H1 (cell line): ENCODE results near the gene PHLPP1. TPM values are rescaled to one million over a fixed set of nuclear protein-coding genes. Genes with fewer than 3 reads are reported as not detected.

Experiments used
- CTCF ChIA-PET: fragments of 300-600 bp; sonication (Branson Sonifier 250); formaldehyde crosslinking; loops from one replicate; lab custom pipeline; 2021; ENCODE audit not compliant: partially characterized antibody; lab: Charles Lee
- POLR2A ChIA-PET: fragments of 300-600 bp; sonication (Branson Sonifier 250); formaldehyde crosslinking; loops from one replicate; lab custom pipeline; 2021; ENCODE audit warnings: inconsistent platforms; ENCODE audit not compliant: partially characterized antibody; lab: Charles Lee
- DNase-seq, 2 experiments: peaks; one replicate each; pipeline versions ENCODE4 v3.0.0 to v3.0.0-alpha.2; 2010 to 2022; ENCODE audit warnings: low spot score in 2 of 2, low read depth in 1 of 2, mixed read lengths in 1 of 2
- FAIRE-seq: peaks from 2 replicates; lab custom pipeline; 2011; peaks lifted over from hg19 to GRCh38; lab: Jason Lieb, UNC
- H2AFZ ChIP-seq: 2 replicates; pipeline ENCODE4 v1.8.1; 2012; ENCODE audit warnings: low read length, inconsistent platforms
- H2AK5ac ChIP-seq: 2 replicates; pipeline ENCODE4 v1.6.1; 2013; ENCODE audit warnings: low read depth, low read length
- H2BK120ac ChIP-seq: replicated peaks from 2 replicates; pipeline ENCODE3; 2013; ENCODE audit warnings: low read depth, low read length, inconsistent platforms
- H2BK12ac ChIP-seq: 2 replicates; pipeline ENCODE4 v1.6.1; 2013; ENCODE audit warnings: low read depth, low read length
- H2BK15ac ChIP-seq: 2 replicates; pipeline ENCODE4 v1.6.1; 2013; ENCODE audit warnings: low read length
- H2BK20ac ChIP-seq: 2 replicates; pipeline ENCODE4 v1.6.1; 2013; ENCODE audit warnings: low read length
- H2BK5ac ChIP-seq: 2 replicates; pipeline ENCODE4 v1.6.1; 2013; ENCODE audit warnings: low read depth, low read length
- H3K14ac ChIP-seq: 2 replicates; pipeline ENCODE4 v1.6.1; 2013; ENCODE audit warnings: inconsistent platforms; ENCODE audit not compliant: insufficient read length
- H3K18ac ChIP-seq: 2 replicates; pipeline ENCODE4 v1.6.1; 2013; ENCODE audit warnings: low read length; ENCODE audit errors: extremely low read depth
- H3K23ac ChIP-seq: 2 replicates; pipeline ENCODE4 v1.6.1; 2013; ENCODE audit warnings: inconsistent platforms; ENCODE audit not compliant: insufficient read length
- H3K23me2 ChIP-seq: 2 replicates; pipeline ENCODE4 v1.6.1; 2013; ENCODE audit warnings: low read depth, low read length
- H3K27ac ChIP-seq: 2 replicates; pipeline ENCODE4 v1.6.1; 2011; ENCODE audit warnings: low read depth, low read length, inconsistent platforms
- H3K27me3 ChIP-seq, 4 experiments: replicated peaks in 1 of 4; 1 replicate in 1 of 4; 2 replicates in 3 of 4; pipeline versions ENCODE4 v1.6.1 to v1.8.1; 2011 to 2013; ENCODE audit warnings: low read length in 3 of 4, mild to moderate bottlenecking in 3 of 4, inconsistent platforms in 2 of 4, mixed read lengths in 2 of 4, moderate library complexity in 1 of 4; ENCODE audit not compliant: control insufficient read depth in 3 of 4, insufficient read depth in 3 of 4; ENCODE audit errors: extremely low read depth in 1 of 4
- H3K36me3 ChIP-seq, 4 experiments: 2 replicates each; pipeline versions ENCODE4 v1.6.1 to v1.8.1; 2011 to 2013; ENCODE audit warnings: mild to moderate bottlenecking in 4 of 4, low read length in 3 of 4, moderate library complexity in 2 of 4, control low read depth in 1 of 4, inconsistent platforms in 1 of 4; ENCODE audit not compliant: insufficient read depth in 4 of 4, control insufficient read depth in 2 of 4
- H3K4ac ChIP-seq: replicated peaks from 2 replicates; pipeline ENCODE3; 2013; ENCODE audit warnings: low read length, low read depth, mixed read lengths, inconsistent platforms; ENCODE audit not compliant: insufficient read length
- H3K4me1 ChIP-seq, 4 experiments: replicated peaks in 1 of 4; 1 replicate in 1 of 4; 2 replicates in 3 of 4; pipeline versions ENCODE4 v1.6.1 to v1.8.1; 2011 to 2013; ENCODE audit warnings: low read length in 3 of 4, inconsistent platforms in 2 of 4, mixed read lengths in 1 of 4; ENCODE audit not compliant: insufficient read depth in 4 of 4, control insufficient read depth in 3 of 4
- H3K4me2 ChIP-seq, 2 experiments: 2 replicates each; pipeline versions ENCODE4 v1.6.1 to v1.8.1; 2011 to 2013; ENCODE audit warnings: low read depth in 2 of 2, low read length in 2 of 2, control low read depth in 1 of 2, inconsistent platforms in 1 of 2, mild to moderate bottlenecking in 1 of 2; ENCODE audit not compliant: insufficient read depth in 1 of 2
- H3K4me3 ChIP-seq, 4 experiments: fragments of 200-600, 300-600 bp in 1 of 4; sonication (generic), shearing (Covaris generic), sonication (Bioruptor Twin) in 1 of 4; 2 replicates each; pipeline versions ENCODE4 v1.5.1 to v1.8.1; 2011 to 2016; ENCODE audit warnings: low read length in 4 of 4, low read depth in 3 of 4, control low read depth in 2 of 4, inconsistent platforms in 2 of 4, mild to moderate bottlenecking in 2 of 4, mixed read lengths in 1 of 4, moderate library complexity in 1 of 4; ENCODE audit not compliant: insufficient read depth in 2 of 4; ENCODE audit errors: extremely low read depth in 1 of 4
- H3K56ac ChIP-seq: replicated peaks from 2 replicates; pipeline ENCODE3; 2013; ENCODE audit warnings: low read depth, mild to moderate bottlenecking, mixed read lengths, low read length, inconsistent platforms; ENCODE audit not compliant: insufficient read length
- H3K79me1 ChIP-seq: 2 replicates; pipeline ENCODE4 v1.6.1; 2013; ENCODE audit warnings: low read depth, low read length, control low read depth
- H3K79me2 ChIP-seq, 2 experiments: 2 replicates each; pipeline versions ENCODE4 v1.6.1 to v1.8.1; 2012 to 2013; ENCODE audit warnings: low read length in 2 of 2, mild to moderate bottlenecking in 2 of 2, inconsistent platforms in 1 of 2; ENCODE audit not compliant: insufficient read depth in 2 of 2, control insufficient read depth in 1 of 2
- H3K9ac ChIP-seq, 4 experiments: replicated peaks in 1 of 4; 1 replicate in 1 of 4; 2 replicates in 3 of 4; pipeline versions ENCODE4 v1.6.1 to v1.8.1; 2011 to 2013; ENCODE audit warnings: low read depth in 3 of 4, low read length in 3 of 4, control low read depth in 2 of 4, mild to moderate bottlenecking in 2 of 4, moderate library complexity in 2 of 4, inconsistent platforms in 1 of 4; ENCODE audit errors: extremely low read depth in 1 of 4
- H3K9me3 ChIP-seq, 2 experiments: 2 replicates each; pipeline versions ENCODE4 v1.6.1 to v1.8.1; 2012 to 2013; ENCODE audit warnings: mild to moderate bottlenecking in 2 of 2, moderate library complexity in 2 of 2, control low read depth in 1 of 2, inconsistent platforms in 1 of 2, low read depth in 1 of 2, low read length in 1 of 2, mixed read lengths in 1 of 2; ENCODE audit not compliant: insufficient read depth in 2 of 2
- H4K20me1 ChIP-seq, 2 experiments: replicated peaks in 1 of 2; 2 replicates each; pipeline versions ENCODE3 to v1.8.1; 2011 to 2013; ENCODE audit warnings: inconsistent platforms in 2 of 2, low read length in 2 of 2, mild to moderate bottlenecking in 1 of 2; ENCODE audit not compliant: insufficient read depth in 2 of 2, control insufficient read depth in 1 of 2
- H4K5ac ChIP-seq: 2 replicates; pipeline ENCODE4 v1.6.1; 2013; ENCODE audit warnings: low read length, low read depth, mixed read lengths, inconsistent platforms; ENCODE audit not compliant: insufficient read length
- H4K8ac ChIP-seq: 2 replicates; pipeline ENCODE4 v1.8.0; 2013; ENCODE audit warnings: mild to moderate bottlenecking, moderate library complexity, low read length, inconsistent platforms; ENCODE audit not compliant: insufficient read depth; ENCODE audit errors: extremely low read depth
- H4K91ac ChIP-seq: replicated peaks from 2 replicates; pipeline ENCODE3; 2013; ENCODE audit warnings: low read length, mixed read lengths, inconsistent platforms; ENCODE audit not compliant: insufficient read length
- CBX8 ChIP-seq: fragments of 300-800, 300-1000 bp; sonication (generic); IDR thresholded peaks from 2 replicates; pipeline ENCODE4 v1.7.1; 2016; ENCODE audit warnings: low read depth, low read length, borderline replicate concordance
- EP300 ChIP-seq, 2 experiments: IDR thresholded peaks; 1 replicate in 1 of 2; 2 replicates in 1 of 2; pipeline ENCODE4 v1.6.1; 2011 to 2012; ENCODE audit warnings: low read depth in 2 of 2, low read length in 2 of 2, mild to moderate bottlenecking in 2 of 2, borderline replicate concordance in 1 of 2, inconsistent platforms in 1 of 2, moderate library complexity in 1 of 2
- GABPA ChIP-seq: IDR thresholded peaks from 2 replicates; pipeline ENCODE4 v1.6.1; 2011; ENCODE audit warnings: mild to moderate bottlenecking, low read length, moderate library complexity, borderline replicate concordance; ENCODE audit not compliant: insufficient read depth
- GTF2F1 ChIP-seq: IDR thresholded peaks from 2 replicates; pipeline ENCODE4 v1.6.1; 2012; ENCODE audit warnings: low read depth, low read length, improper control_type of control experiment, borderline replicate concordance
- KDM4A ChIP-seq: IDR thresholded peaks from one replicate; pipeline ENCODE4 v1.7.1; 2012; ENCODE audit warnings: low read depth, mild to moderate bottlenecking, moderate library complexity, low read length, inconsistent platforms; ENCODE audit not compliant: severe bottlenecking
- NANOG ChIP-seq: IDR thresholded peaks from 2 replicates; pipeline ENCODE4 v1.6.1; 2011; ENCODE audit warnings: low read length, low read depth, mild to moderate bottlenecking, inconsistent platforms; ENCODE audit not compliant: insufficient read depth, poor library complexity, severe bottlenecking
- RBBP5 ChIP-seq: IDR thresholded peaks from 2 replicates; pipeline ENCODE4 v1.7.1; 2012; ENCODE audit warnings: low read depth, mild to moderate bottlenecking, inconsistent platforms, low read length, moderate library complexity, borderline replicate concordance
- RFX5 ChIP-seq: IDR thresholded peaks from 2 replicates; pipeline ENCODE4 v1.6.1; 2011; ENCODE audit warnings: low read depth, low read length, improper control_type of control experiment, borderline replicate concordance
- TAF7 ChIP-seq: optimal IDR thresholded peaks from 2 replicates; pipeline ENCODE3; 2011; ENCODE audit warnings: low read depth, mild to moderate bottlenecking, inconsistent platforms, low read length, moderate library complexity, borderline replicate concordance
- TEAD4 ChIP-seq: IDR thresholded peaks from 2 replicates; pipeline ENCODE4 v1.6.1; 2012; ENCODE audit warnings: low read depth, low read length, inconsistent platforms, mixed read lengths
- polyA plus RNA-seq, 7 experiments: library from polyadenylated mRNA; depleted of rRNA in 3 of 7; stranded (reverse) in 5 of 7; unstranded in 2 of 7; fragments of >200 nt in 5 of 7; fragments of 200-250 nt in 2 of 7; gene quantifications; 1 replicate in 5 of 7; 2 replicates in 1 of 7; 4 replicates in 1 of 7; pipeline versions ENCODE4 v1.2.1 to v1.2.3, GENCODE V29; 2011 to 2013; ENCODE audit warnings: missing spikeins in 2 of 7, mixed read lengths in 2 of 7
- total RNA-seq: library from RNA; stranded (reverse); fragmentation: NEBNext Ultra II Directional; extraction: Animal tissue kit (Norgen Biotek cat#: 25700); gene quantifications from 2 replicates; pipeline ENCODE4 v1.2.1, GENCODE V29; 2021
- TF ChIP-seq, protein P1 (sequence below): IDR thresholded peaks from 2 replicates; pipeline ENCODE4 v1.6.1; 2011; ENCODE audit warnings: low read depth, mild to moderate bottlenecking, low read length; ENCODE audit not compliant: insufficient read depth

PHLPP1 gene
- total and polyA plus RNA-seq, 2 of the 8 experiments (the other 6 are each of a cell fraction or from before 2014, with no cell fraction given), result 28.0 to 66.3 TPM

DNA sequence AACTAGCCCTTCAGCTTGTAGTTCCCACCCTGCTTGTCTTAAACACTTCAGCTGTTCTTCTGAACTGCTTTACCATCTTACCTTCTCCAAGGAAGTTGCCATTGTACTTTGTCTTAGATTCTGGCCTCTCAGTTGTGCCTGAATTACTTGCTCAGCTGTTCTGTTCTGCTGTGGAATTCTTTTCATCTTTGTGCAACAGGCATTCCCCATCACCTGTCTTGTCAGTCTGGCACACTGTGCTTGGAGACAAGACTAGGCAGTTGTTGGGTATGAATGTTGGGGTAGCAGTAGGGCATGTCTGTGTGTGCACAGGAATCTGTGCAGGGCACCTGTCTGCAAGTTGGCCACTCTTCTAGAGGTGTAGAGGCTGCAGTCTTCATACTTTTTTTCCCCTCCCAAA lies 38.7 kb downstream of the PHLPP1 start:
- H3K27me3 ChIP-seq, result no peaks in the 10 kb centered on the region
- no peak overlapping the region for H2BK120ac ChIP-seq
- CTCF ChIA-PET, result interaction anchor here (0.7 to 3.3 kb wide), 3 partner anchors 12 to 30 kb away, joined by 3 to 17 read pairs (median 5); no protein-coding TSS in a partner anchor
- 0 out of 4 replicates have a peak, but pooled peaks cover 0 to 4% of the 10 kb centered on the region in 2 experiments for H3K9me3 ChIP-seq
- DNase-seq, result no peak
- peaks cover 4 to 36% (median 34%) of the 10 kb centered on the region in 4 experiments for H3K4me1 ChIP-seq
- H2AFZ ChIP-seq, result no peak overlapping the region
- no peak overlapping the region for H3K14ac ChIP-seq
- H3K79me1 ChIP-seq, result peaks cover 4% of the 10 kb centered on the region; the same call in 1 of the 2 replicates
- no peak overlapping the region; the same call in 1 of the 2 replicates for H2BK20ac ChIP-seq
- H4K8ac ChIP-seq, result no peak overlapping the region
- no peaks in the 10 kb centered on the region; a peak in 1 of 8 replicates for H3K36me3 ChIP-seq
- no peak overlapping the region for H3K4me3 ChIP-seq
- peak overlapping the region; percentile 1 for H3K4ac ChIP-seq
- H2BK15ac ChIP-seq, result peak overlapping the region; percentile 36; the same call in 1 of the 2 replicates
- H4K91ac ChIP-seq, result no peak overlapping the region
- H3K56ac ChIP-seq, result no peak overlapping the region
- peak overlapping the region; percentile 87; the same call in 1 of the 2 replicates for H2AK5ac ChIP-seq
- no peaks in the 10 kb centered on the region for H3K23me2 ChIP-seq
- H3K18ac ChIP-seq, result 0 out of 2 replicates have a peak overlapping the region, but pooled peaks have one; percentile 25
- H4K5ac ChIP-seq, result no peak overlapping the region
- H3K27ac ChIP-seq, result no peak overlapping the region
- peak overlapping the region; percentile 69; the same call in 1 of the 2 replicates for H2BK5ac ChIP-seq
- POLR2A ChIA-PET, result interaction anchor here (3.1 kb wide), 1 partner anchor 13 kb away, joined by 11 read pairs; no protein-coding TSS in a partner anchor
- H4K20me1 ChIP-seq, result peaks cover 0 to 4% of the 10 kb centered on the region in 2 experiments
- no peak for FAIRE-seq
- H3K9ac ChIP-seq, result no peak overlapping the region; a peak in 1 of 7 replicates
- H3K4me2 ChIP-seq, result peak overlapping the region in 1 of 2 experiments; percentile 14; a peak in 1 of 4 replicates
- peak overlapping the region; percentile 69; the same call in 1 of the 2 replicates for H2BK12ac ChIP-seq
- H3K79me2 ChIP-seq, result peaks cover 26 to 100% of the 10 kb centered on the region in 2 experiments
- no peak overlapping the region for H3K23ac ChIP-seq
- TF ChIP-seq KDM4A (no peak), TAF7 (no peak), RFX5 (no peak), GABPA (no peak), NANOG (no peak), CBX8 (no peak), GTF2F1 (no peak), EP300 (IDR thresholded peaks at IDR 0.05; ENCODE audit: borderline replicate concordance in 1 of 2, low read depth in 2 of 2, low read length in 2 of 2) (no peak), RBBP5 (no peak), TEAD4 (no peak)
- TF ChIP-seq, protein P1, sequence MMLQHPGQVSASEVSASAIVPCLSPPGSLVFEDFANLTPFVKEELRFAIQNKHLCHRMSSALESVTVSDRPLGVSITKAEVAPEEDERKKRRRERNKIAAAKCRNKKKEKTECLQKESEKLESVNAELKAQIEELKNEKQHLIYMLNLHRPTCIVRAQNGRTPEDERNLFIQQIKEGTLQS, result no peak
